ENCODE results near the gene PTPRCAP. TPM values are rescaled to one million over a fixed set of nuclear protein-coding genes. Genes with fewer than 3 reads are reported as not detected.

Gene PTPRCAP
- total and polyA plus RNA-seq, 9 of the 15 experiments (the other 6 are each of a cell fraction or from before 2014, with no cell fraction given): 0.22 to 2.0 (median 1.1) TPM; not detected in 4

DNA sequence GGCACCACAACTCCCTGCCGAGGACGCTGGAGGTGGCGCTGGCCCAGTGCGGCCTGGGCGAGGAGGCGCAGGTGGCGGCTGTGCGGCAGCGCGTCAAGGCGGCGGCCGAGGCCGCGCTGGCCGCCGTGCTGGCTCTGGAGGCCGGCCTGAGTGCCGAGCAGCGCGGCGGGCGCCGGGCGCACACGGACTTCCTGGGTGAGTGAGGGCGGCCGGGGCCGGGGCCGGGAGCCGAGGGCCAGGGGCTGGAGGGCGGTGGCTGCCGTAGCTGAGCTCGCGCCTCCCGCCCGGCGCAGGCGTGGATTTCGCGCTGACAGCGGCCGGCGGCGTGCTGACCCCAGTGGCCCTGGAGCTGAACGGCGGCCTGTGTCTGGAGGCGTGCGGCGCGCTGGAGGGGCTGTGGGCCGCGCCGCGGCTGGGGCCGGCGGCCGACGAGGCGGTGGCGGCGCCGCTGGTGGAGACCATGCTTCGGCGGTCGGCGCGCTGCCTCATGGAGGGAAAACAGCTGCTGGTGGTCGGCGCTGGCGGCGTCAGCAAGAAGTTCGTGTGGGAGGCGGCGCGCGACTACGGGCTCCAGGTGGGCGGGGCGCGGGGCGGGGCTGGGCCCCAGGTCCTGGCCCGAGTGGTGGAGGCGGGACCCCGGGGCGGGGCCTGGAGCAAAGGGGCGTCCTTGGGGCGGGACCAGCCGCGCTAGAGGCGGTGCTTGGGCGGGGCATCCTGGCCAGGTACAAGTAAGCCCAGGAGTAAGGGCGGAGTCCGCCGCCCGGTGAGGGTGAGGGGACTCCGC is 16.6 kb downstream of the PTPRCAP start (continued):
- TF ChIP-seq, protein P1, sequence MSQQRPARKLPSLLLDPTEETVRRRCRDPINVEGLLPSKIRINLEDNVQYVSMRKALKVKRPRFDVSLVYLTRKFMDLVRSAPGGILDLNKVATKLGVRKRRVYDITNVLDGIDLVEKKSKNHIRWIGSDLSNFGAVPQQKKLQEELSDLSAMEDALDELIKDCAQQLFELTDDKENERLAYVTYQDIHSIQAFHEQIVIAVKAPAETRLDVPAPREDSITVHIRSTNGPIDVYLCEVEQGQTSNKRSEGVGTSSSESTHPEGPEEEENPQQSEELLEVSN (IDR thresholded peaks at IDR 0.05; ENCODE audit: borderline replicate concordance in 1 of 2, extremely low read depth in 1 of 2, insufficient read depth in 1 of 2, insufficient read length in 1 of 2, low read depth in 1 of 2, low read length in 1 of 2, poor library complexity in 1 of 2, severe bottlenecking in 1 of 2): peak; percentile 84 to 94
- TF ChIP-seq, protein P2, sequence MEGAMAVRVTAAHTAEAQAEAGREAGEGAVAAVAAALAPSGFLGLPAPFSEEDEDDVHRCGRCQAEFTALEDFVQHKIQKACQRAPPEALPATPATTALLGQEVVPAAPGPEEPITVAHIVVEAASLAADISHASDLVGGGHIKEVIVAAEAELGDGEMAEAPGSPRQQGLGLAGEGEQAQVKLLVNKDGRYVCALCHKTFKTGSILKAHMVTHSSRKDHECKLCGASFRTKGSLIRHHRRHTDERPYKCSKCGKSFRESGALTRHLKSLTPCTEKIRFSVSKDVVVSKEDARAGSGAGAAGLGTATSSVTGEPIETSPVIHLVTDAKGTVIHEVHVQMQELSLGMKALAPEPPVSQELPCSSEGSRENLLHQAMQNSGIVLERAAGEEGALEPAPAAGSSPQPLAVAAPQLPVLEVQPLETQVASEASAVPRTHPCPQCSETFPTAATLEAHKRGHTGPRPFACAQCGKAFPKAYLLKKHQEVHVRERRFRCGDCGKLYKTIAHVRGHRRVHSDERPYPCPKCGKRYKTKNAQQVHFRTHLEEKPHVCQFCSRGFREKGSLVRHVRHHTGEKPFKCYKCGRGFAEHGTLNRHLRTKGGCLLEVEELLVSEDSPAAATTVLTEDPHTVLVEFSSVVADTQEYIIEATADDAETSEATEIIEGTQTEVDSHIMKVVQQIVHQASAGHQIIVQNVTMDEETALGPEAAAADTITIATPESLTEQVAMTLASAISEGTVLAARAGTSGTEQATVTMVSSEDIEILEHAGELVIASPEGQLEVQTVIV (CRISPR knock-in tag; IDR thresholded peaks at IDR 0.05; ENCODE audit: borderline replicate concordance): no peak; the same call in 1 of the 2 replicates
- TF ChIP-seq, protein P3, sequence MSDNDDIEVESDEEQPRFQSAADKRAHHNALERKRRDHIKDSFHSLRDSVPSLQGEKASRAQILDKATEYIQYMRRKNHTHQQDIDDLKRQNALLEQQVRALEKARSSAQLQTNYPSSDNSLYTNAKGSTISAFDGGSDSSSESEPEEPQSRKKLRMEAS (CRISPR knock-in tag; IDR thresholded peaks at IDR 0.05): peak; percentile 54; the same call in 1 of the 2 replicates
- TF ChIP-seq HMG20A (CRISPR knock-in tag; conservative IDR thresholded peaks at IDR 0.05) (no peak), LARP7 (IDR thresholded peaks at IDR 0.05) (no peak), RHOXF2B (CRISPR knock-in tag; conservative IDR thresholded peaks at IDR 0.05) (no peak), ESRRB (CRISPR knock-in tag; IDR thresholded peaks at IDR 0.05; ENCODE audit: borderline replicate concordance) (no peak), ELF1 (tag; IDR thresholded peaks at IDR 0.05) (no peak), ZNF384 (IDR thresholded peaks at IDR 0.05; ENCODE audit: low read depth, low read length) (no peak), KLF10 (CRISPR knock-in tag; IDR thresholded peaks at IDR 0.05) (no peak), TAL1 (IDR thresholded peaks at IDR 0.05) (no peak)
- TF ChIP-seq, protein P4, sequence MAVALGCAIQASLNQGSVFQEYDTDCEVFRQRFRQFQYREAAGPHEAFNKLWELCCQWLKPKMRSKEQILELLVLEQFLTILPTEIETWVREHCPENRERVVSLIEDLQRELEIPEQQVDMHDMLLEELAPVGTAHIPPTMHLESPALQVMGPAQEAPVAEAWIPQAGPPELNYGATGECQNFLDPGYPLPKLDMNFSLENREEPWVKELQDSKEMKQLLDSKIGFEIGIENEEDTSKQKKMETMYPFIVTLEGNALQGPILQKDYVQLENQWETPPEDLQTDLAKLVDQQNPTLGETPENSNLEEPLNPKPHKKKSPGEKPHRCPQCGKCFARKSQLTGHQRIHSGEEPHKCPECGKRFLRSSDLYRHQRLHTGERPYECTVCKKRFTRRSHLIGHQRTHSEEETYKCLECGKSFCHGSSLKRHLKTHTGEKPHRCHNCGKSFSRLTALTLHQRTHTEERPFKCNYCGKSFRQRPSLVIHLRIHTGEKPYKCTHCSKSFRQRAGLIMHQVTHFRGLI (CRISPR knock-in tag; IDR thresholded peaks at IDR 0.05): no peak
- TF ChIP-seq, protein P5, sequence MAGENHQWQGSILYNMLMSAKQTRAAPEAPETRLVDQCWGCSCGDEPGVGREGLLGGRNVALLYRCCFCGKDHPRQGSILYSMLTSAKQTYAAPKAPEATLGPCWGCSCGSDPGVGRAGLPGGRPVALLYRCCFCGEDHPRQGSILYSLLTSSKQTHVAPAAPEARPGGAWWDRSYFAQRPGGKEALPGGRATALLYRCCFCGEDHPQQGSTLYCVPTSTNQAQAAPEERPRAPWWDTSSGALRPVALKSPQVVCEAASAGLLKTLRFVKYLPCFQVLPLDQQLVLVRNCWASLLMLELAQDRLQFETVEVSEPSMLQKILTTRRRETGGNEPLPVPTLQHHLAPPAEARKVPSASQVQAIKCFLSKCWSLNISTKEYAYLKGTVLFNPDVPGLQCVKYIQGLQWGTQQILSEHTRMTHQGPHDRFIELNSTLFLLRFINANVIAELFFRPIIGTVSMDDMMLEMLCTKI (IDR thresholded peaks at IDR 0.05; ENCODE audit: partially characterized antibody): no peak
- TF ChIP-seq, protein P6, sequence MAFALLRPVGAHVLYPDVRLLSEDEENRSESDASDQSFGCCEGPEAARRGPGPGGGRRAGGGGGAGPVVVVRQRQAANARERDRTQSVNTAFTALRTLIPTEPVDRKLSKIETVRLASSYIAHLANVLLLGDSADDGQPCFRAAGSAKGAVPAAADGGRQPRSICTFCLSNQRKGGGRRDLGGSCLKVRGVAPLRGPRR (CRISPR knock-in tag; IDR thresholded peaks at IDR 0.05): no peak
